Measurements from ENCODE around the gene ACD.
A peak's percentile ranks its signal among the peaks of the same experiment; 100 is the strongest.
"Not testable (repeated sequence)": the region's sequence is repeated elsewhere in the genome, so short reads cannot be mapped to it uniquely, and the experiment has no call there.

The ACD gene

GRCh38 chr16:67659675-67660563 is at the start of gene ACD:
TSS of gene ACD (minus strand) at chr16:67660260. CDS start at chr16:67660220, 40 bp downstream.
- DNase-seq (ENCODE audit: low read depth) = peak; percentile 85

GRCh38 chr16:67709050-67709449 is 49.0 kb upstream of the ACD start:
- DNase-seq (ENCODE audit: low read depth) = no peak

- DNase-seq (ENCODE audit: low read depth) = peak; percentile 81
Measured at GRCh38 chr16:67708368-67708771, 48.3 kb upstream of the ACD start.

- no peak for DNase-seq (ENCODE audit: low read depth)
Measured at GRCh38 chr16:67707790-67708189, 47.7 kb upstream of the ACD start.

- no peak for DNase-seq (ENCODE audit: low read depth)
Measured at GRCh38 chr16:67707210-67707609, 47.1 kb upstream of the ACD start.

- no peak for DNase-seq (ENCODE audit: low read depth)
Measured at GRCh38 chr16:67704110-67704509, 44.0 kb upstream of the ACD start.

GRCh38 chr16:67703626-67704025 is 43.6 kb upstream of the ACD start:
- no peak for DNase-seq (ENCODE audit: low read depth)

- no peak for DNase-seq (ENCODE audit: low read depth)
Measured at GRCh38 chr16:67702130-67702529, 42.1 kb upstream of the ACD start.

- no peak for DNase-seq (ENCODE audit: low read depth)
Measured at GRCh38 chr16:67701420-67701819, 41.4 kb upstream of the ACD start.

- DNase-seq (ENCODE audit: low read depth) = no peak
Measured at GRCh38 chr16:67699265-67699664, 39.2 kb upstream of the ACD start.

- DNase-seq (ENCODE audit: low read depth) = no peak
Measured at GRCh38 chr16:67697422-67698185, 37.5 kb upstream of the ACD start.

GRCh38 chr16:67694611-67695010 is 34.6 kb upstream of the ACD start:
- no peak for DNase-seq (ENCODE audit: low read depth)

GRCh38 chr16:67693517-67694285 is 33.6 kb upstream of the ACD start:
- DNase-seq (ENCODE audit: low read depth) = not testable (repeated sequence)

GRCh38 chr16:67685388-67686112 is 25.5 kb upstream of the ACD start:
- no peak for DNase-seq (ENCODE audit: low read depth)

- no peak for DNase-seq (ENCODE audit: low read depth)
Measured at GRCh38 chr16:67683767-67684166, 23.7 kb upstream of the ACD start.

GRCh38 chr16:67679935-67680897 is 20.2 kb upstream of the ACD start:
- DNase-seq (ENCODE audit: low read depth) = no peak

GRCh38 chr16:67678354-67679023 is 18.4 kb upstream of the ACD start:
- DNase-seq (ENCODE audit: low read depth) = no peak

- DNase-seq (ENCODE audit: low read depth) = no peak
Measured at GRCh38 chr16:67677712-67678111, 17.7 kb upstream of the ACD start.

GRCh38 chr16:67676939-67677338 is 16.9 kb upstream of the ACD start:
- no peak for DNase-seq (ENCODE audit: low read depth)

GRCh38 chr16:67676516-67676915 is 16.5 kb upstream of the ACD start:
- DNase-seq (ENCODE audit: low read depth) = no peak
